ENCODE data around the gene WNK2.

GRCh38 chr9:93278144-93278543, 94.2 kb downstream of the WNK2 start:
- TF ChIP-seq CTCF (IDR thresholded peaks at IDR 0.05; ENCODE audit: low read depth, low read length) (no peak), EZH2phosphoT487 (IDR thresholded peaks at IDR 0.05; ENCODE audit: low read depth) (no peak)

All from OCI-LY3 (cell line).